AG09319 (cell line): ENCODE measurements around the gene CBFA2T2.
"Not testable (repeated sequence)": the region's sequence is repeated elsewhere in the genome, so short reads cannot be mapped to it uniquely, and the experiment has no call there.

Experiments
- DNase-seq: peaks from one replicate; pipeline ENCODE4 v3.0.0-alpha.2; 2010; ENCODE audit warnings: low read depth; ENCODE audit errors: extremely low read depth
- TF ChIP-seq, protein P1 (sequence below): IDR thresholded peaks from 2 replicates; pipeline ENCODE4 v1.5.1; 2011; ENCODE audit warnings: low read depth, mild to moderate bottlenecking, inconsistent platforms, low read length, moderate library complexity

CBFA2T2 gene

DNA sequence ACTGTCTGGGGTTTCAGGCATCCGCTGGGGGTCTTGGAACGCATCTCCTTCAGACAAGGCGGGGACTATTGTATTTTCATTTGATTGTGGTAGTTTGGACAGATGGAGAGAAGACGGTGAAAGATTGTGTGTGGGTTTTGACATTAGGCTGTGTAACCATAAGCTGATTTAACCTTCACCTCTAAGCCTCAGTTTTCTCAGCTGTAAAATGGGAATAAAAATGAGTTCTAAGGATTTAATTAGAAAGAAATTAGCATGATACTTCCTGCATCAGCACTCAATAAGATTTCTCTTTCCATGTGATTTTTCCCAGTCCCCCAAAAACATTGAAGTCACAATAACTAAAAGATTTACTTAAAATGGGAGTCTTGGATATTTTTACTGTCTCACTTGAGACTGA, 78.1 kb downstream of the CBFA2T2 start:
- DNase-seq: no peak
- TF ChIP-seq, protein P1, sequence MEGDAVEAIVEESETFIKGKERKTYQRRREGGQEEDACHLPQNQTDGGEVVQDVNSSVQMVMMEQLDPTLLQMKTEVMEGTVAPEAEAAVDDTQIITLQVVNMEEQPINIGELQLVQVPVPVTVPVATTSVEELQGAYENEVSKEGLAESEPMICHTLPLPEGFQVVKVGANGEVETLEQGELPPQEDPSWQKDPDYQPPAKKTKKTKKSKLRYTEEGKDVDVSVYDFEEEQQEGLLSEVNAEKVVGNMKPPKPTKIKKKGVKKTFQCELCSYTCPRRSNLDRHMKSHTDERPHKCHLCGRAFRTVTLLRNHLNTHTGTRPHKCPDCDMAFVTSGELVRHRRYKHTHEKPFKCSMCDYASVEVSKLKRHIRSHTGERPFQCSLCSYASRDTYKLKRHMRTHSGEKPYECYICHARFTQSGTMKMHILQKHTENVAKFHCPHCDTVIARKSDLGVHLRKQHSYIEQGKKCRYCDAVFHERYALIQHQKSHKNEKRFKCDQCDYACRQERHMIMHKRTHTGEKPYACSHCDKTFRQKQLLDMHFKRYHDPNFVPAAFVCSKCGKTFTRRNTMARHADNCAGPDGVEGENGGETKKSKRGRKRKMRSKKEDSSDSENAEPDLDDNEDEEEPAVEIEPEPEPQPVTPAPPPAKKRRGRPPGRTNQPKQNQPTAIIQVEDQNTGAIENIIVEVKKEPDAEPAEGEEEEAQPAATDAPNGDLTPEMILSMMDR: no peak

DNA sequence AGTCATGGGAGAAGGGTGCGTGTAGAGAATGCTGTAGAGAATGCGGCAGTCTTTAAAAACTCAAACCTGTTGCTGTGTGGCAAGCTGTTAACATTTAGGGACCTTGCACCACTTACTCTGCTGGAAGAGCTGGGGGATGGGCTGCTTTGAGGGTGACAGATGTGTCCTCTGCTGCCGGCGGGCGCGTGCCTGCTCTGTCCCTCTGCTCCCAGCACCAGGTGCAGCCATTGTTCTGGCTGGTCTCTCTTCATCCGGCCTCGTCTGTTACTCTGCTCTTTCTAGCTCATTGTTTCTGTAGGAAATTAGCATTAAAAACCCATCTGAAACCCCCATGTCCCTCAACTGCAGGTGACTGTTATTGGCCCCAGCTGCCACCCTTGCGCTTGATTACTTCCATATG, 78.5 kb downstream of the CBFA2T2 start:
- TF ChIP-seq, protein P1: no peak
- DNase-seq: no peak

DNA sequence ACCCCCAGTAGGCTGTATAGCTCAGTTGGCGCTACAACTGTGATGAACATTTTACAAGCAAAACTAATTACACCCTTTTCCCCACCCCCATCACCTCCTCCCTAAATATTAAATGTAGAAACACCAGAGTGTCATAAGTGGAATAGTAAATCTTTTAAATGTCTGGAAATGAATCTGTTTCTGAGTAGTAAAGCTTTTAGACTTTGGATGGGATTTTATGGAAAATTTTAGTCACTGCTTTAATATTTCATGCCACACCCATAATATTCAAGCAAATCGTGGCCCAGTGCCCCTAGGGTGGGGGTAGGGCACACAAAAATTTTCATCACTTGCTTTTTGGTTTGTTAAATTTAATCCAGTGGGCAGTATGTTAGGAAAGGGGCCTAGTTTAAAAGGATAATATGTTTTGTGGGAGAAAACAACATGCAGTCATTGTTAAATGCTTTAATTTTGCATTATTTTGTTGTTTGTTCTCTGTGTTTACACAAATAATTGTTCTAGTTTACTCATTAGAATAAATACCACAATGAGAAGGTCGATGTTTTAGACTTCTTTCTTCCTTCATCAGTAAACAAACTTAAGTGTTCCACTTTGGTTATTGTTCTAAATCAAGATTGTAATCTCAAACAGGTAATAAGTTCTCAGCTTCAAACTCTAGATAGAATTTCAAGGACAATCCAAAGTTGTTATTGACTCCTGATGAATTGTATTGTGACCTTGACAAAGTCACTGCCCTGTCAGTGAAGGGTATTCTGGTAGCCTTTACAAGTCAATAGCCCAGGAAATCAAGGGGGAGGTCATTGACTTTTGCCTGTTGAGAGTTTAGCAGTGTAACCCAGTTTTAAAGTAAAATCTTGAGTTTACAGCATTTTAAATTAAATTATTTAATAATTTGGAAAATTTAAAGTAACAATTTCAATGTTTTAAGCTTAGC, 79.2 kb downstream of the CBFA2T2 start:
- DNase-seq: no peak
- TF ChIP-seq, protein P1: no peak

GRCh38 chr20:33569802-33570391, 80.0 kb downstream of the CBFA2T2 start:
- TF ChIP-seq, protein P1: no peak
- no peak for DNase-seq

GRCh38 chr20:33570743-33571142, 80.8 kb downstream of the CBFA2T2 start:
- TF ChIP-seq, protein P1: no peak
- no peak for DNase-seq

DNA sequence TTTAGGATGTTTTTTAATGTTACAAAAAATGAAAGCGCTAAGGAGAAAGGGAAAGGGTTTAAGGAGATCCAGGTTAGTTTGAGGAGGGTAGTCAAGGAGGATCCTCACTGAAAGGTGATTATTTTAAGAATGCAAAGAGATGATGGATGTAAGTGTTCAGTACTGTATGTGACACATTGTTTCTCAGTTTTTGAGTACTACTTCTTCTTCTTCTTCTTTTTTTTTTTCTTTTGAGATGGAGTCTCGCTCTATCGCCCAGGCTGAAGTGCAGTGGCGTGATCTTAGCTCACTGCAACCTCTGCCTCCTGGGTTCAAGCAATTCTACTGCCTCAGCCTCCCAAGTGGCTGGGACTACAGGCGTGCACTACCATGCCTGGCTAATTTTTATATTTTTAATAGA, 83.4 kb downstream of the CBFA2T2 start:
- DNase-seq: not testable (repeated sequence)

DNA sequence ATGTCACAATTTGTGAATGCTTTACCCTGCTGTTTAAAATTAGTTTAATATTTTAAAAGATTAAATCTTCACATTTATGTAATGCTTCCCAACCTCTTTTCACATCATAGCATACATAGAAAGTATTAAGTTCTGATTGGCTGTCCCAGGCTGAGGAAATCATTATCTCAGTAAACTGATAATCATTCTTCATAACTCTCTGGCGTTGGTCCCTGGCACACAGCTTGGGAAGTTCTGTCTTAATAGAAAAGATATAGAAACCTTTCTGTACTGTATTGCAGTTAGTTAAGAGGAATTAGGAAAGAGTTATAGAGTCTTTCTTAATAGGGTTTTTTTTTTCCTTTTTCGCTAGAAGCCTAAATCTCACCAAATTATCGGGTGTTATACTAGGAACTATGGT, 85.4 kb downstream of the CBFA2T2 start:
- DNase-seq: no peak
- TF ChIP-seq, protein P1: no peak
